GM12878 (cell line): ENCODE results near the gene KCNK7. TPM values are rescaled to one million over a fixed set of nuclear protein-coding genes. Genes with fewer than 3 reads are reported as not detected.
A peak's percentile ranks its signal among the peaks of the same experiment; 100 is the strongest.

Source experiments
- ATAC-seq: fragments of 200-7000 bp; cut with Tn5 transposase; 3 replicates; pipeline ENCODE4 v1.9.1; 2020; ENCODE audit warnings: mild to moderate bottlenecking, moderate library complexity
- BruUV-seq: library from RNA; stranded (reverse); fragments of 400-500 nt; replicated peaks from 2 replicates; lab custom pipeline; 2021; lab: Mats Ljungman, UMichigan
- CTCF ChIA-PET: fragments of 300-600 bp; sonication (Branson Sonifier 250); formaldehyde crosslinking; extraction: SDS; loops from one replicate; lab custom pipeline; 2021; ENCODE audit warnings: inconsistent platforms; lab: Yijun Ruan, JAX
- POLR2A ChIA-PET: fragments of 350-600 bp; formaldehyde crosslinking; extraction: SDS; loops from one replicate; lab custom pipeline; 2021; ENCODE audit warnings: inconsistent platforms; lab: Charles Lee
- RAD21 ChIA-PET: fragments of 300-600 bp; sonication (Branson Sonifier 250); formaldehyde crosslinking; loops from one replicate; lab custom pipeline; 2023; ENCODE audit warnings: antibody characterized with exemption; ENCODE audit not compliant: unreplicated experiment; lab: Charles Lee
- SMC1A ChIA-PET: fragments of 300-600 bp; sonication (Branson Sonifier 250); formaldehyde crosslinking; loops from one replicate; lab custom pipeline; 2023; ENCODE audit not compliant: unreplicated experiment, uncharacterized antibody; lab: Charles Lee
- DNase-seq: peaks from one replicate; pipeline ENCODE4 v3.0.0-alpha.2; 2011; ENCODE audit warnings: low read depth, low spot score
- FAIRE-seq: peaks from 3 replicates; lab custom pipeline; 2011; peaks lifted over from hg19 to GRCh38; lab: Jason Lieb, UNC
- H2AFZ ChIP-seq: 2 replicates; pipeline ENCODE4 v1.6.0; 2011; ENCODE audit warnings: low read depth, low read length, control low read depth; ENCODE audit not compliant: control insufficient read depth
- H3K27ac ChIP-seq: 2 replicates; pipeline ENCODE4 v1.5.1; 2011; ENCODE audit warnings: control low read depth; ENCODE audit not compliant: control insufficient read depth, insufficient read depth
- H3K27me3 ChIP-seq, 2 experiments: replicated peaks in 1 of 2; 2 replicates each; pipeline versions ENCODE4 v1.6.0 to v1.6.1; 2011; ENCODE audit warnings: low read length in 1 of 2; ENCODE audit not compliant: control insufficient read depth in 2 of 2, insufficient read depth in 2 of 2
- H3K36me3 ChIP-seq, 2 experiments: 2 replicates each; pipeline ENCODE4 v1.5.1; 2011; ENCODE audit warnings: low read length in 1 of 2; ENCODE audit not compliant: control insufficient read depth in 2 of 2, insufficient read depth in 2 of 2
- H3K4me1 ChIP-seq: 2 replicates; pipeline ENCODE4 v1.6.1; 2011; ENCODE audit warnings: mild to moderate bottlenecking, low read length, moderate library complexity, mixed read lengths; ENCODE audit not compliant: control insufficient read depth, insufficient read depth
- H3K4me2 ChIP-seq: 2 replicates; pipeline ENCODE4 v1.6.0; 2011; ENCODE audit warnings: control low read depth; ENCODE audit not compliant: control insufficient read depth, insufficient read depth
- H3K4me3 ChIP-seq: fragments of 200-600 bp; sonication (generic); 2 replicates; pipeline ENCODE4 v1.5.1; 2016
- H3K79me2 ChIP-seq: 2 replicates; pipeline ENCODE4 v1.6.0; 2011; ENCODE audit warnings: low read length; ENCODE audit not compliant: control insufficient read depth, insufficient read depth
- H3K9ac ChIP-seq: 2 replicates; pipeline ENCODE4 v1.8.0; 2011; ENCODE audit warnings: low read length, control low read depth, mixed read lengths; ENCODE audit not compliant: control insufficient read depth, insufficient read depth
- H3K9me3 ChIP-seq: replicated peaks from 3 replicates; pipeline ENCODE4 v1.5.1; 2011; ENCODE audit warnings: mild to moderate bottlenecking, low read length; ENCODE audit not compliant: control insufficient read depth, insufficient read depth
- H4K20me1 ChIP-seq: 2 replicates; pipeline ENCODE4 v1.6.0; 2011; ENCODE audit not compliant: control insufficient read depth, insufficient read depth
- ASH2L ChIP-seq: fragments of 300-600, 200-600 bp; sonication (generic); IDR thresholded peaks from 2 replicates; pipeline ENCODE4 v1.6.1; 2017; ENCODE audit warnings: low read depth, mild to moderate bottlenecking, borderline replicate concordance
- BMI1 ChIP-seq: fragments of 450-650 bp; IDR thresholded peaks from 2 replicates; pipeline ENCODE4 v1.6.1; 2016; ENCODE audit warnings: mild to moderate bottlenecking, moderate library complexity, borderline replicate concordance
- CREB1 ChIP-seq: IDR thresholded peaks from 2 replicates; pipeline ENCODE4 v1.6.1; 2012; ENCODE audit warnings: low read depth, mild to moderate bottlenecking, inconsistent platforms
- EED ChIP-seq: sonication (generic); IDR thresholded peaks from 2 replicates; pipeline ENCODE4 v1.6.1; 2016; ENCODE audit warnings: antibody characterized with exemption, low read depth
- GATAD2B ChIP-seq: fragments of 450-650 bp; conservative IDR thresholded peaks from 2 replicates; pipeline ENCODE4 v1.6.1; 2017; ENCODE audit warnings: low read depth, mild to moderate bottlenecking, moderate library complexity
- LARP7 ChIP-seq: fragments of 450-650 bp; IDR thresholded peaks from 2 replicates; pipeline ENCODE4 v1.6.1; 2017; ENCODE audit warnings: mild to moderate bottlenecking
- MTA2 ChIP-seq: fragments of 450-650 bp; IDR thresholded peaks from 2 replicates; pipeline ENCODE4 v1.6.1; 2016; ENCODE audit warnings: low read depth, mild to moderate bottlenecking, moderate library complexity
- MTA3 ChIP-seq: IDR thresholded peaks from 2 replicates; pipeline ENCODE4 v1.6.1; 2012; ENCODE audit warnings: low read length, inconsistent platforms, borderline replicate concordance
- MYC ChIP-seq: IDR thresholded peaks from 2 replicates; pipeline ENCODE4 v1.6.1; 2011; ENCODE audit warnings: mild to moderate bottlenecking, low read length, moderate library complexity, inconsistent platforms; ENCODE audit not compliant: insufficient read depth, insufficient replicate concordance, insufficient read length, severe bottlenecking
- NRF1 ChIP-seq: conservative IDR thresholded peaks from 2 replicates; pipeline ENCODE4 v1.6.1; 2011; ENCODE audit warnings: mild to moderate bottlenecking, low read depth, low read length, improper control_type of control experiment
- PAX8 ChIP-seq: fragments of 450-650 bp; IDR thresholded peaks from 2 replicates; pipeline ENCODE4 v1.6.1; 2017; ENCODE audit warnings: mild to moderate bottlenecking, moderate library complexity
- POLR2A ChIP-seq: IDR thresholded peaks from 2 replicates; pipeline ENCODE4 v1.6.1; 2011; ENCODE audit warnings: low read depth, mild to moderate bottlenecking, low read length
- RCOR1 ChIP-seq: conservative IDR thresholded peaks from 2 replicates; pipeline ENCODE4 v1.6.1; 2012; ENCODE audit warnings: low read depth, low read length, improper control_type of control experiment
- SMARCA5 ChIP-seq: fragments of 450-650 bp; IDR thresholded peaks from 2 replicates; pipeline ENCODE4 v1.6.1; 2017; ENCODE audit warnings: mild to moderate bottlenecking
- SUPT20H ChIP-seq: IDR thresholded peaks from 2 replicates; pipeline ENCODE4 v1.6.1; 2011; ENCODE audit warnings: low read depth, mild to moderate bottlenecking, low read length, moderate library complexity, borderline replicate concordance; ENCODE audit not compliant: control insufficient read depth
- ZNF384 ChIP-seq: IDR thresholded peaks from 2 replicates; pipeline ENCODE4 v1.6.1; 2012; ENCODE audit warnings: low read depth, mild to moderate bottlenecking, low read length, improper control_type of control experiment, borderline replicate concordance
- WGBS: methylation state at CpG from one replicate; pipeline ENCODE4 v1.1.6; 2016; ENCODE audit warnings: low lambda C conversion rate; ENCODE audit not compliant: insufficient replicate concordance, insufficient coverage; ENCODE audit errors: missing lambda C conversion rate; 5-methylcytosine and 5-hydroxymethylcytosine counted together
- in situ Hi-C: fragments of 300-500 bp; cut with MboI; formaldehyde crosslinking; loops from 9 replicates; pipeline ENCODE4 v1.14.3; 2018; ENCODE audit warnings: mixed read lengths
- intact Hi-C: fragments of 100-400 bp; cut with micrococcal nuclease; formaldehyde crosslinking; loops from one replicate; pipeline ENCODE4 v1.14.2; 2022; ENCODE audit not compliant: unreplicated experiment
- polyA plus RNA-seq, 11 experiments: library from polyadenylated mRNA; depleted of rRNA in 4 of 11; unstranded in 6 of 11; stranded (reverse) in 5 of 11; fragments of >200 nt; fragmentation: Nextera tagmentation in 4 of 11; fragmentation: Illumina TruSeq in 1 of 11; extraction: Ambion mirVana in 4 of 11; extraction: Trizol in 1 of 11; gene quantifications; 1 replicate in 1 of 11; 2 replicates in 10 of 11; pipeline versions ENCODE4 v1.2.1 to v1.2.3, GENCODE V29; 2011 to 2016; ENCODE audit warnings: inconsistent platforms in 2 of 11, missing spikeins in 2 of 11, low read depth in 1 of 11
- total RNA-seq, 4 experiments: library from RNA; depleted of rRNA in 3 of 4; stranded (reverse); fragments of >200 nt in 3 of 4; fragmentation: Illumina TruSeq in 1 of 4; extraction: Trizol in 1 of 4; gene quantifications; 2 replicates each; pipeline versions ENCODE4 v1.2.1 to v1.2.3, GENCODE V29; 2013 to 2021
- TF ChIP-seq, protein P1 (sequence below): fragments of 450-650 bp; formaldehyde crosslinking; IDR thresholded peaks from 2 replicates; pipeline ENCODE4 v1.4.0; 2020; ENCODE audit warnings: mild to moderate bottlenecking, moderate library complexity

Gene KCNK7
- total and polyA plus RNA-seq, 10 of the 15 experiments (the other 5 are each of a cell fraction or from before 2014, with no cell fraction given) = 0.11 to 0.54 (median 0.23) TPM; not detected in 7

DNA sequence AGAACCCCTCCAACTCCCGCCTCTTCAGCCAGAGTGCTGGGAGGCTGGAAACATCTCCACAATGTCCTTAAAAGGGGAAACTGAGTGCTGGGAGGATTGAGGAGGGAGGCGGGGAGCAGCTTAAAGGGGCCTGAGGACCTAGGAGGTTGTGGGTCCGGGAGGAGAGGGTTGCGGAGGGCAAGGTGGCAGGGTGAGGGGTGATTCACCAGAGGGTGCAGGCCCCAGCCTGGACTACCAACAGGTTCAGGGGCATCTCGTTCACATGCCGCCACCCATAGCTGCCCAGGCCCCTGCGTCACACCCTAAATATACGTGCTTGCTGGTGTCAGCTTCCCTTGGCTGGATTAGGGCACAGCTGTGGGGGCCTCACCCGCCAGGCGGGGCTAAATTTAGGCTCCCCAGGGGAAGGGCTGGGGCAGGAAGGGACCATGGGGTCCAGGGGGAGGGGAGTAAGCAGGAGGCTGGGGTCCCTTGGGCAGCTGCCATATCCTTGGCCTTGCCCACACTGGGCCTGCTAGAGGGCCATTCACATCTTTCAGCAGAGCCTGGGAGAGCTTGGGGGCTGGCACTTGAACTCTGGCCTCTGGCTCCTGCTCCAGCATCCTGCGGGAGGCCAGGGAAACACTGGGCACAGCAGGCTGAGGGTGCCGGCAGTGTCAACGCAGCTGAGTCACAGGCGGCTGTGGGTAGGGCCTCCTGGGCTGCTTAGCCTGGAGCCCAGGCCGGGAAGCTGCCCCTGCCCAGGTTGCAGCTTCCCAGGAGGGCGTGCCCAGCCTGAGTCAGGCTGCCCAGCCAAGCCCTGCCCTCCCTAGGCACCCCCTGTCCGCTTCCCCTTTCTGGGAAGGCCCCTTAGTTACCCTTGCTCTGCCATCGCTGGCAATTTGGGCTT is 18.5 kb downstream of the KCNK7 start (continued):
- TF ChIP-seq SUPT20H = no peak
- TF ChIP-seq PAX8 = no peak
- TF ChIP-seq EED = peak; percentile 50
- no peak for TF ChIP-seq ASH2L
- TF ChIP-seq CREB1 = no peak
- TF ChIP-seq BMI1 = no peak
- TF ChIP-seq RCOR1 = no peak

DNA sequence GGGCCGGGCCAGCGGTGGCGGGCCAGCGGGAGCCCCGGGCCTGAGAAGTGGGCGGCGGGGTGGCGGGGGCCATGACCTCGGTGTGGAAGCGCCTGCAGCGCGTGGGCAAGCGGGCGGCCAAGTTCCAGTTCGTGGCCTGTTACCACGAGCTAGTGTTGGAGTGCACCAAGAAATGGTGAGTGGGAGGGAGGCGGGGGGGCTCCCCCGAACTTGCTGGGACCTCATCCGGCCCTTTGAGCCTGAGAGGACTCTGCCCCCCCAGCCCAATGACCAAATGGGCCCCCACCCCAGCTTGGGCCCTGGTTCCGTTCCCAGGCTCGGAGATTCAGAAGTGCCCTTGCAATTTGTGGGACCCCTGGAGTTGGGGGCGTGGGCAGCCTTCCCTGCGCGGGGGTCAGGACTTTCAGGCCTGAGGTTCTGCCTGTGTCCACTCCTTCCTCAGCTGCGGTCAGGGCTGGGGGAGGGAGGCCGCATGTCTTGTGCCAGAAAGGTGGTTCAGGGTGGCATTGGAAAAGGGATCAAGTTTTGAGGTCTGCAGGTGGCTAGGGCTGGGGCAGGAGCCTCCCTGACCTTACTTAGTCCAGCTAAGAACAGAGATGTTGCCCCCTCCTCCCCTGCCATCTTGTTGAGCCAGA is 19.3 kb downstream of the KCNK7 start:
- Histone ChIP-seq H3K9ac (peak overlapping the region; percentile 88), H3K4me3 (peak overlapping the region; percentile 97), H3K27ac (peak overlapping the region; percentile 96), H3K36me3 (peaks cover 5 to 15% of the 10 kb centered on the region in 2 experiments; a peak in 3 of 4 replicates), H2AFZ (no peak overlapping the region; the same call in 1 of the 2 replicates), H3K27me3 (no peaks in the 10 kb centered on the region), H4K20me1 (no peaks in the 10 kb centered on the region; the same call in 1 of the 2 replicates), H3K9me3 (no peaks in the 10 kb centered on the region), H3K4me1 (peaks cover 31% of the 10 kb centered on the region), H3K79me2 (peaks cover 65% of the 10 kb centered on the region), H3K4me2 (peak overlapping the region; percentile 100)
- FAIRE-seq = no peak
- POLR2A ChIA-PET = interaction anchor here (0.6 to 4.9 kb wide), 8 partner anchors 11 to 63 kb away, joined by 3 to 129 read pairs (median 6); partner anchors contain the start of genes MAP3K11, PCNX3 and SIPA1
- in situ Hi-C loops (no loop called here), intact Hi-C loops (no loop called here)
- RAD21 ChIA-PET = interaction anchor here (0.6 to 4.0 kb wide), 8 partner anchors 11 to 76 kb away, joined by 3 to 132 read pairs (median 6); partner anchors contain the start of genes KCNK7, PCNX3 and SIPA1
- no peak for ATAC-seq
- SMC1A ChIA-PET = interaction anchor here (0.8 to 4.2 kb wide), 4 partner anchors 11 to 36 kb away, joined by 4 to 93 read pairs (median 7); no protein-coding TSS in a partner anchor
- CTCF ChIA-PET = interaction anchor here (0.7 to 5.7 kb wide), 8 partner anchors 12 to 135 kb away, joined by 3 to 130 read pairs (median 4); partner anchors contain the start of genes KCNK7 and PCNX3
- BruUV-seq = TSS peak; percentile 21
- DNase-seq = no peak
- under 1% methylated on average over 25 of the region's 26 CpGs for WGBS
- TF ChIP-seq SMARCA5 = peak; percentile 18; the same call in 1 of the 2 replicates
- no peak for TF ChIP-seq SUPT20H
- no peak for TF ChIP-seq NRF1
- TF ChIP-seq, protein P1, sequence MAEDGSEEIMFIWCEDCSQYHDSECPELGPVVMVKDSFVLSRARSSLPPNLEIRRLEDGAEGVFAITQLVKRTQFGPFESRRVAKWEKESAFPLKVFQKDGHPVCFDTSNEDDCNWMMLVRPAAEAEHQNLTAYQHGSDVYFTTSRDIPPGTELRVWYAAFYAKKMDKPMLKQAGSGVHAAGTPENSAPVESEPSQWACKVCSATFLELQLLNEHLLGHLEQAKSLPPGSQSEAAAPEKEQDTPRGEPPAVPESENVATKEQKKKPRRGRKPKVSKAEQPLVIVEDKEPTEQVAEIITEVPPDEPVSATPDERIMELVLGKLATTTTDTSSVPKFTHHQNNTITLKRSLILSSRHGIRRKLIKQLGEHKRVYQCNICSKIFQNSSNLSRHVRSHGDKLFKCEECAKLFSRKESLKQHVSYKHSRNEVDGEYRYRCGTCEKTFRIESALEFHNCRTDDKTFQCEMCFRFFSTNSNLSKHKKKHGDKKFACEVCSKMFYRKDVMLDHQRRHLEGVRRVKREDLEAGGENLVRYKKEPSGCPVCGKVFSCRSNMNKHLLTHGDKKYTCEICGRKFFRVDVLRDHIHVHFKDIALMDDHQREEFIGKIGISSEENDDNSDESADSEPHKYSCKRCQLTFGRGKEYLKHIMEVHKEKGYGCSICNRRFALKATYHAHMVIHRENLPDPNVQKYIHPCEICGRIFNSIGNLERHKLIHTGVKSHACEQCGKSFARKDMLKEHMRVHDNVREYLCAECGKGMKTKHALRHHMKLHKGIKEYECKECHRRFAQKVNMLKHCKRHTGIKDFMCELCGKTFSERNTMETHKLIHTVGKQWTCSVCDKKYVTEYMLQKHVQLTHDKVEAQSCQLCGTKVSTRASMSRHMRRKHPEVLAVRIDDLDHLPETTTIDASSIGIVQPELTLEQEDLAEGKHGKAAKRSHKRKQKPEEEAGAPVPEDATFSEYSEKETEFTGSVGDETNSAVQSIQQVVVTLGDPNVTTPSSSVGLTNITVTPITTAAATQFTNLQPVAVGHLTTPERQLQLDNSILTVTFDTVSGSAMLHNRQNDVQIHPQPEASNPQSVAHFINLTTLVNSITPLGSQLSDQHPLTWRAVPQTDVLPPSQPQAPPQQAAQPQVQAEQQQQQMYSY = no peak
- TF ChIP-seq MTA3 = no peak
- peak; percentile 55; the same call in 1 of the 2 replicates for TF ChIP-seq LARP7
- peak; percentile 12 for TF ChIP-seq POLR2A
- TF ChIP-seq ZNF384 = no peak
- no peak for TF ChIP-seq MTA2
- no peak for TF ChIP-seq MYC
- TF ChIP-seq GATAD2B = 0 out of 2 replicates have a peak, but pooled peaks have one; percentile 41
